ENCODE results near the gene OGFR. TPM values are rescaled to one million over a fixed set of nuclear protein-coding genes. Genes with fewer than 3 reads are reported as not detected.

The OGFR gene
- total RNA-seq (2021) (46.1 and 47.7 TPM in 2 replicates), Bru-seq, nascent RNA (percentile 59 among the genes with signal in this experiment), BruChase-seq, experiment 1, labeled RNA remaining after a 2-hour chase (percentile 72 among the genes with signal in this experiment), BruChase-seq, experiment 2, labeled RNA remaining after a 6-hour chase (percentile 78 among the genes with signal in this experiment)
- long read RNA-seq, full-length matches to known transcripts, result 36 of 60 reads
- long read RNA-seq, partial matches to known transcripts, result 15 of 60 reads
- long read RNA-seq, other reads (novel, unspliced or antisense), result 9 of 60 reads

GRCh38 chr20:62804627-62805154 lies at the start of gene OGFR:
TSS of gene OGFR (plus strand) at chr20:62804835. CDS start at chr20:62804860, 25 bp downstream.
- peak; percentile 65 for DNase-seq (ENCODE audit: low spot score)
- CTCF ChIA-PET, result interaction anchor here (0.6 kb wide), 1 partner anchor 9 kb away, joined by 4 read pairs; no protein-coding TSS in a partner anchor
- H3K9me3 ChIP-seq (ENCODE audit: low read depth, low read length, poor library complexity, severe bottlenecking), result no peaks in the 10 kb centered on the region
- H3K27me3 ChIP-seq (replicated peaks; ENCODE audit: insufficient read depth, low read depth, low read length, poor library complexity), result no peaks in the 10 kb centered on the region
- POLR2A ChIA-PET (ENCODE audit: low non-redundant PET), result no interaction called here
- H3K4me1 ChIP-seq (ENCODE audit: insufficient read depth, low read length, poor library complexity, severe bottlenecking), result peaks cover 18% of the 10 kb centered on the region
- no peak for TF ChIP-seq EZH2 (IDR thresholded peaks at IDR 0.05; ENCODE audit: borderline replicate concordance, low read depth, low read length, poor library complexity, severe bottlenecking)
- no peak for TF ChIP-seq CTCF (conservative IDR thresholded peaks at IDR 0.05; ENCODE audit: low read depth, low read length)
- H3K27ac ChIP-seq (ENCODE audit: low read depth, low read length, poor library complexity, severe bottlenecking), result peak within 1 kb of the TSS; percentile 80
- H3K36me3 ChIP-seq (ENCODE audit: insufficient read depth, low read length, poor library complexity, severe bottlenecking), result peaks cover 40% of the 10 kb centered on the region
- H3K4me3 ChIP-seq (ENCODE audit: low read depth, low read length, poor library complexity, severe bottlenecking), result peak within 1 kb of the TSS; percentile 96
- intact Hi-C loops (cut with micrococcal nuclease; ENCODE audit: unreplicated experiment), result no loop called here
- no TSS peak for BruUV-seq (replicated peaks)

GRCh38 chr20:62754991-62755356 lies 49.7 kb upstream of the OGFR start:
- intact Hi-C loops (cut with micrococcal nuclease; ENCODE audit: unreplicated experiment), result no loop called here
- Histone ChIP-seq H3K9me3 (ENCODE audit: low read depth, low read length, poor library complexity, severe bottlenecking) (no peaks in the 10 kb centered on the region), H3K4me3 (ENCODE audit: low read depth, low read length, poor library complexity, severe bottlenecking) (no peak overlapping the region), H3K36me3 (ENCODE audit: insufficient read depth, low read length, poor library complexity, severe bottlenecking) (no peaks in the 10 kb centered on the region), H3K27ac (ENCODE audit: low read depth, low read length, poor library complexity, severe bottlenecking) (no peak overlapping the region), H3K4me1 (ENCODE audit: insufficient read depth, low read length, poor library complexity, severe bottlenecking) (peaks cover 14% of the 10 kb centered on the region), H3K27me3 (replicated peaks; ENCODE audit: insufficient read depth, low read depth, low read length, poor library complexity) (no peaks in the 10 kb centered on the region)
- CTCF ChIA-PET, result interaction anchor here (0.7 kb wide), 1 partner anchor 31 kb away, joined by 6 read pairs; no protein-coding TSS in a partner anchor
- POLR2A ChIA-PET (ENCODE audit: low non-redundant PET), result interaction anchor here (0.7 kb wide), 1 partner anchor 113 kb away, joined by 3 read pairs; the partner anchor contains the start of gene SLCO4A1
- no peak for TF ChIP-seq EZH2 (IDR thresholded peaks at IDR 0.05; ENCODE audit: borderline replicate concordance, low read depth, low read length, poor library complexity, severe bottlenecking)
- no peak for DNase-seq (ENCODE audit: low spot score)
- no TSS peak for BruUV-seq (replicated peaks)

GRCh38 chr20:62755817-62756724 lies 48.6 kb upstream of the OGFR start:
- BruUV-seq (replicated peaks), result no TSS peak
- no peak overlapping the region for H3K27ac ChIP-seq (ENCODE audit: low read depth, low read length, poor library complexity, severe bottlenecking)
- H3K27me3 ChIP-seq (replicated peaks; ENCODE audit: insufficient read depth, low read depth, low read length, poor library complexity), result no peaks in the 10 kb centered on the region
- intact Hi-C loops (cut with micrococcal nuclease; ENCODE audit: unreplicated experiment), result no loop called here
- POLR2A ChIA-PET (ENCODE audit: low non-redundant PET), result no interaction called here
- peaks cover 25% of the 10 kb centered on the region for H3K4me1 ChIP-seq (ENCODE audit: insufficient read depth, low read length, poor library complexity, severe bottlenecking)
- H3K9me3 ChIP-seq (ENCODE audit: low read depth, low read length, poor library complexity, severe bottlenecking), result no peaks in the 10 kb centered on the region
- no peaks in the 10 kb centered on the region for H3K36me3 ChIP-seq (ENCODE audit: insufficient read depth, low read length, poor library complexity, severe bottlenecking)
- no peak for TF ChIP-seq CTCF (conservative IDR thresholded peaks at IDR 0.05; ENCODE audit: low read depth, low read length)
- CTCF ChIA-PET, result no interaction called here
- H3K4me3 ChIP-seq (ENCODE audit: low read depth, low read length, poor library complexity, severe bottlenecking), result no peak overlapping the region
- DNase-seq (ENCODE audit: low spot score), result no peak
